Gastrocnemius medialis (tissue), 4 donors: ENCODE data around the gene PACS2.

Source experiments
- CTCF ChIP-seq, 5 experiments: fragments of 450-650 bp in 3 of 5; fragments of 200-600 bp in 2 of 5; sonication (generic) in 2 of 5; IDR thresholded peaks in 4 of 5; conservative IDR thresholded peaks in 1 of 5; 1 replicate in 4 of 5; 2 replicates in 1 of 5; pipeline ENCODE4 v1.5.1; 2016 to 2019; ENCODE audit warnings: antibody characterized with exemption in 5 of 5, mild to moderate bottlenecking in 3 of 5, moderate library complexity in 3 of 5
- POLR2A ChIP-seq, 2 donors: fragments of 450-650 bp; IDR thresholded peaks; one replicate each; pipeline ENCODE4 v1.6.1; 2017; ENCODE audit warnings: antibody characterized with exemption in 2 of 2, mild to moderate bottlenecking in 2 of 2, moderate library complexity in 2 of 2

GRCh38 chr14:105442125-105442524, 127.6 kb downstream of the PACS2 start:
- no peak for TF ChIP-seq CTCF (IDR thresholded peaks at IDR 0.05 in 4 of 5, conservative IDR thresholded peaks at IDR 0.05 in 1 of 5)
- TF ChIP-seq POLR2A (IDR thresholded peaks at IDR 0.05), result no peak
